Liver (tissue), 9 donors: ENCODE data around the gene C19orf81. TPM values are rescaled to one million over a fixed set of nuclear protein-coding genes. Genes with fewer than 3 reads are reported as not detected.

Experiments used
- DNase-seq: peaks from one replicate; pipeline ENCODE4 v3.0.0-alpha.2; 2017; ENCODE audit warnings: low spot score
- H3K27ac ChIP-seq, 2 donors: one replicate each; pipeline ENCODE4 v1.7.0; 2013; ENCODE audit warnings: inconsistent platforms in 2 of 2, low read length in 2 of 2, control low read depth in 1 of 2, low read depth in 1 of 2, mild to moderate bottlenecking in 1 of 2
- H3K27me3 ChIP-seq, 4 donors: one replicate each; pipeline versions ENCODE4 v1.6.1 to v1.7.0; 2013; ENCODE audit warnings: low read length in 3 of 4, inconsistent platforms in 1 of 4, mild to moderate bottlenecking in 1 of 4, moderate library complexity in 1 of 4; ENCODE audit not compliant: control insufficient read depth in 4 of 4, insufficient read depth in 4 of 4
- H3K36me3 ChIP-seq, 4 donors: one replicate each; pipeline versions ENCODE4 v1.6.1 to v1.7.0; 2013; ENCODE audit warnings: low read length in 3 of 4, mild to moderate bottlenecking in 3 of 4, low read depth in 1 of 4, moderate library complexity in 1 of 4; ENCODE audit not compliant: control insufficient read depth in 4 of 4, insufficient read depth in 3 of 4
- H3K4me1 ChIP-seq, 4 donors: one replicate each; pipeline versions ENCODE4 v1.6.1 to v1.7.0; 2013; ENCODE audit warnings: low read length in 3 of 4, mild to moderate bottlenecking in 3 of 4, moderate library complexity in 1 of 4; ENCODE audit not compliant: control insufficient read depth in 4 of 4, insufficient read depth in 4 of 4
- H3K4me3 ChIP-seq, 3 donors: one replicate each; pipeline versions ENCODE4 v1.6.1 to v1.7.0; 2013; ENCODE audit warnings: low read length in 3 of 3, control low read depth in 1 of 3, low read depth in 1 of 3, mild to moderate bottlenecking in 1 of 3
- H3K9ac ChIP-seq, 2 donors: one replicate each; pipeline ENCODE4 v1.7.0; 2013; ENCODE audit warnings: low read length in 2 of 2, mild to moderate bottlenecking in 2 of 2, moderate library complexity in 2 of 2, control low read depth in 1 of 2, low read depth in 1 of 2
- H3K9me3 ChIP-seq, 4 donors: one replicate each; pipeline versions ENCODE4 v1.6.1 to v1.7.0; 2013; ENCODE audit warnings: low read length in 3 of 4; ENCODE audit not compliant: control insufficient read depth in 4 of 4
- ATF3 ChIP-seq: IDR thresholded peaks from 2 replicates; pipeline ENCODE4 v1.6.1; 2016; ENCODE audit warnings: antibody characterized with exemption
- EGR1 ChIP-seq, 2 donors: IDR thresholded peaks; 2 replicates each; pipeline ENCODE4 v1.6.1; 2016 to 2018; ENCODE audit warnings: antibody characterized with exemption in 2 of 2, low read depth in 2 of 2
- FOXA1 ChIP-seq: IDR thresholded peaks from 2 replicates; pipeline ENCODE4 v1.6.1; 2016; ENCODE audit warnings: antibody characterized with exemption
- GABPA ChIP-seq, 2 donors: IDR thresholded peaks in 1 of 2; conservative IDR thresholded peaks in 1 of 2; 2 replicates each; pipeline ENCODE4 v1.6.1; 2016; ENCODE audit warnings: antibody characterized with exemption in 2 of 2, mild to moderate bottlenecking in 1 of 2, moderate library complexity in 1 of 2
- HNF4A ChIP-seq, 2 donors: conservative IDR thresholded peaks; 2 replicates each; pipeline ENCODE4 v1.6.1; 2016; ENCODE audit warnings: antibody characterized with exemption in 2 of 2, mild to moderate bottlenecking in 2 of 2
- HNF4G ChIP-seq: IDR thresholded peaks from 2 replicates; pipeline ENCODE4 v1.6.1; 2016; ENCODE audit warnings: antibody characterized with exemption
- MAX ChIP-seq: IDR thresholded peaks from 2 replicates; pipeline ENCODE4 v1.6.1; 2016; ENCODE audit warnings: antibody characterized with exemption
- RAD21 ChIP-seq, 2 donors: IDR thresholded peaks; 2 replicates each; pipeline ENCODE4 v1.6.1; 2016; ENCODE audit warnings: antibody characterized with exemption in 2 of 2, mild to moderate bottlenecking in 2 of 2
- REST ChIP-seq: IDR thresholded peaks from 2 replicates; pipeline ENCODE4 v1.6.1; 2016; ENCODE audit warnings: antibody characterized with exemption, mild to moderate bottlenecking
- RXRA ChIP-seq, 2 donors: IDR thresholded peaks; 2 replicates each; pipeline ENCODE4 v1.6.1; 2017 to 2018; ENCODE audit warnings: antibody characterized with exemption in 2 of 2, mild to moderate bottlenecking in 1 of 2
- SP1 ChIP-seq: IDR thresholded peaks from 2 replicates; pipeline ENCODE4 v1.6.1; 2018; ENCODE audit warnings: antibody characterized with exemption, mild to moderate bottlenecking
- TAF1 ChIP-seq: conservative IDR thresholded peaks from 2 replicates; pipeline ENCODE4 v1.6.1; 2016; ENCODE audit warnings: antibody characterized with exemption, mild to moderate bottlenecking
- YY1 ChIP-seq: IDR thresholded peaks from 2 replicates; pipeline ENCODE4 v1.6.1; 2016; ENCODE audit warnings: antibody characterized with exemption, mild to moderate bottlenecking
- ZBTB33 ChIP-seq: IDR thresholded peaks from 2 replicates; pipeline ENCODE4 v1.6.1; 2016; ENCODE audit warnings: antibody characterized with exemption
- WGBS: extraction: QIAGEN DNeasy Blood & Tissue Kit; methylation state at CpG from one replicate; pipeline ENCODE4 v1.1.7; 2013; 5-methylcytosine and 5-hydroxymethylcytosine counted together
- polyA plus RNA-seq, 2 donors: library from polyadenylated mRNA; stranded (reverse) in 1 of 2; unstranded in 1 of 2; fragments of 200-250 nt in 1 of 2; fragments of >200 nt in 1 of 2; fragmentation: Nextera tagmentation in 1 of 2; extraction: Ambion mirVana in 1 of 2; gene quantifications; one replicate each; pipeline versions ENCODE4 v1.2.1 to v1.2.3, GENCODE V29; 2013 to 2015
- total RNA-seq, 2 donors: library from RNA; depleted of rRNA; stranded (reverse); fragments of >200 nt; gene quantifications; one replicate each; pipeline ENCODE4 v1.2.3, GENCODE V29; 2014
- donor health status: healthy.
- donor health status: healthy.
- donor health status: healthy.
- donor health status: healthy.
- donor health status: healthy.

Gene C19orf81
- total and polyA plus RNA-seq, 4 donors, result not detected

GRCh38 chr19:50629194-50629593 lies 20.1 kb upstream of the C19orf81 start:
- no peak for DNase-seq
- no peak overlapping the region for H3K9ac ChIP-seq
- 70% methylated on average over 20 of the region's 20 CpGs for whole genome bisulfite sequencing

GRCh38 chr19:50629801-50630200 lies 19.4 kb upstream of the C19orf81 start:
- WGBS, result 72% methylated on average over 14 of the region's 14 CpGs
- no peak for TF ChIP-seq ATF3
- no peak for TF ChIP-seq YY1
- no peak for TF ChIP-seq GABPA (IDR thresholded peaks at IDR 0.05 in 1 of 2, conservative IDR thresholded peaks at IDR 0.05 in 1 of 2)
- TF ChIP-seq HNF4A (conservative IDR thresholded peaks at IDR 0.05), result no peak
- no peak for TF ChIP-seq MAX
- TF ChIP-seq REST, result no peak
- TF ChIP-seq HNF4G, result no peak
- no peak for TF ChIP-seq RXRA (IDR thresholded peaks at IDR 0.05)
- TF ChIP-seq SP1, result no peak
- TF ChIP-seq RAD21 (IDR thresholded peaks at IDR 0.05), result no peak
- no peak for TF ChIP-seq FOXA1
- no peak for TF ChIP-seq ZBTB33
- Histone ChIP-seq H3K9me3 (peaks cover 4 to 16% (median 12%) of the 10 kb centered on the region in 4 donors), H3K27me3 (no peaks in the 10 kb centered on the region), H3K9ac (no peak overlapping the region), H3K36me3 (no peaks in the 10 kb centered on the region), H3K4me3 (no peak overlapping the region), H3K4me1 (no peaks in the 10 kb centered on the region), H3K27ac (no peak overlapping the region)
- DNase-seq, result no peak

More at GRCh38 chr19:50629194-50629593, 20.1 kb upstream of the C19orf81 start:
- Histone ChIP-seq H3K9me3 (peaks cover 4 to 10% (median 9%) of the 10 kb centered on the region in 4 donors), H3K36me3 (no peaks in the 10 kb centered on the region), H3K27me3 (no peaks in the 10 kb centered on the region), H3K4me3 (no peak overlapping the region), H3K27ac (no peak overlapping the region), H3K4me1 (no peaks in the 10 kb centered on the region)
- no peak for TF ChIP-seq EGR1 (IDR thresholded peaks at IDR 0.05; ENCODE audit: low read depth in 2 of 2)
- TF ChIP-seq HNF4A (conservative IDR thresholded peaks at IDR 0.05), result no peak
- no peak for TF ChIP-seq TAF1
- TF ChIP-seq ZBTB33, result no peak
- no peak for TF ChIP-seq YY1
